ENCODE results near the gene USP1. TPM values are rescaled to one million over a fixed set of nuclear protein-coding genes. Genes with fewer than 3 reads are reported as not detected.
A peak's percentile ranks its signal among the peaks of the same experiment; 100 is the strongest.

The USP1 gene
- total RNA-seq, 4 donors from 2014 or later: 23.9 to 28.4 (median 25.8) TPM

GRCh38 chr1:62405247-62405646 is 31.6 kb upstream of the USP1 start:
- no peak for TF ChIP-seq CTCF (IDR thresholded peaks at IDR 0.05)
- no peak for TF ChIP-seq POLR2A (IDR thresholded peaks at IDR 0.05)
- H3K4me3 ChIP-seq (ENCODE audit: low read depth, poor library complexity, severe bottlenecking): no peak overlapping the region
- intact Hi-C loops (cut with DNase I; ENCODE audit: low total_unique reads): loop anchor here (5.0 kb wide), 1 partner anchor 228 kb away; no protein-coding TSS in a partner anchor
- DNase-seq (ENCODE audit: low spot score in 2 of 2): no peak
- 91 to 93% methylated on average over 2 of the region's 2 CpGs for WGBS, 2 donors

GRCh38 chr1:62406576-62406975 is 30.3 kb upstream of the USP1 start:
- TF ChIP-seq CTCF (IDR thresholded peaks at IDR 0.05): no peak
- no peak for TF ChIP-seq POLR2A (IDR thresholded peaks at IDR 0.05)
- H3K4me3 ChIP-seq (ENCODE audit: low read depth, poor library complexity, severe bottlenecking): no peak overlapping the region
- no peak for DNase-seq (ENCODE audit: low spot score in 2 of 2)
- intact Hi-C loops (cut with DNase I; ENCODE audit: low total_unique reads): loop anchor here (5.0 kb wide), 1 partner anchor 229 kb away; no protein-coding TSS in a partner anchor
- WGBS, 2 donors: 75 to 79% methylated on average over 3 of the region's 3 CpGs

GRCh38 chr1:62407398-62408009 is 29.3 kb upstream of the USP1 start:
- intact Hi-C loops (cut with DNase I; ENCODE audit: low total_unique reads): loop anchor here (5.0 kb wide), 1 partner anchor 230 kb away; no protein-coding TSS in a partner anchor
- no peak for DNase-seq (ENCODE audit: low spot score in 2 of 2)
- 70 to 72% methylated on average over 12 of the region's 12 CpGs for WGBS, 2 donors
- no peak overlapping the region for H3K4me3 ChIP-seq (ENCODE audit: low read depth, poor library complexity, severe bottlenecking)
- peak in 1 of 3 donors; percentile 34 for TF ChIP-seq CTCF (IDR thresholded peaks at IDR 0.05)
- no peak for TF ChIP-seq POLR2A (IDR thresholded peaks at IDR 0.05)

GRCh38 chr1:62415687-62416086 is 21.2 kb upstream of the USP1 start:
- no peak for TF ChIP-seq CTCF (IDR thresholded peaks at IDR 0.05)
- no peak for TF ChIP-seq POLR2A (IDR thresholded peaks at IDR 0.05)
- intact Hi-C loops (cut with DNase I; ENCODE audit: low total_unique reads): no loop called here
- H3K4me3 ChIP-seq (ENCODE audit: low read depth, poor library complexity, severe bottlenecking): no peak overlapping the region
- DNase-seq (ENCODE audit: low spot score in 2 of 2): no peak
- 90 to 92% methylated on average over 8 of the region's 8 CpGs for WGBS, 2 donors

GRCh38 chr1:62417351-62417999 is 19.4 kb upstream of the USP1 start:
- no peak for TF ChIP-seq CTCF (IDR thresholded peaks at IDR 0.05)
- TF ChIP-seq POLR2A (IDR thresholded peaks at IDR 0.05): no peak
- intact Hi-C loops (cut with DNase I; ENCODE audit: low total_unique reads): no loop called here
- DNase-seq (ENCODE audit: low spot score in 2 of 2): no peak
- WGBS, 2 donors: 51 to 58% methylated on average over 2 of the region's 2 CpGs
- H3K4me3 ChIP-seq (ENCODE audit: low read depth, poor library complexity, severe bottlenecking): no peak overlapping the region
